Progenitor cell of endocrine pancreas (in vitro differentiated cells): Measurements from ENCODE around the gene NYAP2. TPM values are rescaled to one million over a fixed set of nuclear protein-coding genes. Genes with fewer than 3 reads are reported as not detected.

Experiments used
- DNase-seq: peaks from one replicate; pipeline ENCODE4 v3.0.0; 2021; ENCODE audit warnings: low spot score; ENCODE audit not compliant: unreplicated experiment
- H3K27ac Mint-ChIP-seq: 2 replicates; pipeline ENCODE4 v1.8.0; 2021; ENCODE audit warnings: mild to moderate bottlenecking, moderate library complexity, mixed read lengths
- H3K27me3 Mint-ChIP-seq: 2 replicates; pipeline ENCODE4 v1.8.0; 2021; ENCODE audit warnings: mixed read lengths
- H3K36me3 Mint-ChIP-seq: 2 replicates; pipeline ENCODE4 v1.8.0; 2022; ENCODE audit warnings: mixed read lengths; ENCODE audit not compliant: insufficient read depth
- H3K4me1 Mint-ChIP-seq: 2 replicates; pipeline ENCODE4 v1.8.0; 2021; ENCODE audit warnings: low read depth, mixed read lengths
- H3K4me3 Mint-ChIP-seq: 2 replicates; pipeline ENCODE4 v1.8.0; 2021; ENCODE audit warnings: low read depth, mild to moderate bottlenecking, moderate library complexity, mixed read lengths
- H3K9me3 Mint-ChIP-seq: 2 replicates; pipeline ENCODE4 v1.8.0; 2021; ENCODE audit warnings: low read depth, mixed read lengths
- total RNA-seq: library from RNA; stranded (reverse); gene quantifications from 2 replicates; pipeline ENCODE4 v1.2.1, GENCODE V29; 2021
- TF ChIP-seq, protein P1 (sequence below): fragments of 200-600 bp; sonication (generic); IDR thresholded peaks from one replicate; pipeline ENCODE4 v1.5.0; 2021; ENCODE audit warnings: antibody characterized with exemption, mild to moderate bottlenecking; ENCODE audit not compliant: unreplicated experiment

Gene NYAP2
- total RNA-seq, 1 donor from 2014 or later: 0.10 TPM

DNA sequence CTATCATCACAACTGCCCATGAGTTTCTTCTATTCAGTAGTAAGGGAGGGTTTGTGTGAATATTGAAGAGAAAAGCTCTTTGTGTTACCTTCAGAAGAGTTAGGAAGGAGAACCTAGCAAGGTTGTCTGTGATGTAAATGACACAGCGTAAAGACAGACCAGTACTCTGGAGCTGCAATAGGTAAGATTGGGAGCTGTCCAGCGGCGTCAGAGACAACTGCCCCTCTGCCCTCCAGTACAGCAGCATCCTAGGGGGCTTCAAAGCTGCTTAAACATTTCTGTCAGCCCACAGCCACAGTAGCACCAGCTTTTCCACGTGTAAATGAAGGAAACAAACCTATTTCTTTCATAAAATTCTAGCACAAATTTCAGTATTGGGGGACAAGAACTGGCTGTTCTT is 34.5 kb downstream of the NYAP2 start:
- DNase-seq: no peak
- Mint-ChIP-seq H3K36me3 (no peaks in the 10 kb centered on the region), H3K4me3 (no peak overlapping the region), H3K4me1 (no peaks in the 10 kb centered on the region), H3K9me3 (no peaks in the 10 kb centered on the region), H3K27me3 (peaks cover 18% of the 10 kb centered on the region), H3K27ac (no peak overlapping the region)
- TF ChIP-seq, protein P1, sequence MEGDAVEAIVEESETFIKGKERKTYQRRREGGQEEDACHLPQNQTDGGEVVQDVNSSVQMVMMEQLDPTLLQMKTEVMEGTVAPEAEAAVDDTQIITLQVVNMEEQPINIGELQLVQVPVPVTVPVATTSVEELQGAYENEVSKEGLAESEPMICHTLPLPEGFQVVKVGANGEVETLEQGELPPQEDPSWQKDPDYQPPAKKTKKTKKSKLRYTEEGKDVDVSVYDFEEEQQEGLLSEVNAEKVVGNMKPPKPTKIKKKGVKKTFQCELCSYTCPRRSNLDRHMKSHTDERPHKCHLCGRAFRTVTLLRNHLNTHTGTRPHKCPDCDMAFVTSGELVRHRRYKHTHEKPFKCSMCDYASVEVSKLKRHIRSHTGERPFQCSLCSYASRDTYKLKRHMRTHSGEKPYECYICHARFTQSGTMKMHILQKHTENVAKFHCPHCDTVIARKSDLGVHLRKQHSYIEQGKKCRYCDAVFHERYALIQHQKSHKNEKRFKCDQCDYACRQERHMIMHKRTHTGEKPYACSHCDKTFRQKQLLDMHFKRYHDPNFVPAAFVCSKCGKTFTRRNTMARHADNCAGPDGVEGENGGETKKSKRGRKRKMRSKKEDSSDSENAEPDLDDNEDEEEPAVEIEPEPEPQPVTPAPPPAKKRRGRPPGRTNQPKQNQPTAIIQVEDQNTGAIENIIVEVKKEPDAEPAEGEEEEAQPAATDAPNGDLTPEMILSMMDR: no peak

DNA sequence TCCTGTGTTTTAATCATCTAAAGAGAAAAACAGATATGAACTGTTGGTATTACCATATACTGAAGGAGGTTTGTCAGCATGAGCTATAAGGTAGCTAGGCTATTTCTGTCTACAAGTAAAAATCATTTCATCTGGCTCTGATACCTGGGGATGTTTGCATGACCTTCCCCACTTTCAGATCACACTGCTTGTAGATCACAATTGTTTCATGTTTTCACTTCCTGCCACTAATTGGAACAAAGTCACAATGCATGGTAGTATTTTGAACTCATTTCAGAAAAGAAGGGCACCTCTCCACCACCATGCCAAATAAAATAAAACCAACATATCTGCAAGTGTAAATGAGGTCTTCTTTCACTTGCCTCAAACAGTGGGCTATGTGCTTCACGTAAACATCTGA is 37.8 kb downstream of the NYAP2 start:
- no peaks in the 10 kb centered on the region for H3K9me3 Mint-ChIP-seq
- H3K4me1 Mint-ChIP-seq: no peaks in the 10 kb centered on the region
- no peak for DNase-seq
- no peak overlapping the region for H3K4me3 Mint-ChIP-seq
- TF ChIP-seq, protein P1: no peak
- H3K27me3 Mint-ChIP-seq: peaks cover 27% of the 10 kb centered on the region
- no peak overlapping the region for H3K27ac Mint-ChIP-seq
- H3K36me3 Mint-ChIP-seq: no peaks in the 10 kb centered on the region

DNA sequence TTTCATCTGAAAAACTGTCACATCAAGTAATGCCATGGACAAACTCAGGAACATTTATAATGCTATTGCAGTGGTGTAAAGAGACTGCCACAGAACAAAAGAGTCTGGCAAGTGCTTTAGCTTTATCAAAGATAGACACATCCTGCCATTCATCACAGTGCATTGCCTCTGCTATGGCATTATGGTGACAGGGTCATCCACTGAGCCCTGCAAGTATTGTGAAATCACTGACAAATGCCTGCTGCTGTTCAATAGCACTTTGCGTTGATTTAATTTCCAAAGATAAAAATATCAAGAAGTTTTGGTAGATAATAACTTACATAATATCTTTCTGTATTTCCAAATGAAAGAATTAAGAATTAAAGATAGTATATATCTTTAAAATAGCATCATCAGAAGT is 38.7 kb downstream of the NYAP2 start:
- H3K27me3 Mint-ChIP-seq: peaks cover 27% of the 10 kb centered on the region
- TF ChIP-seq, protein P1: no peak
- no peak overlapping the region for H3K4me3 Mint-ChIP-seq
- no peak overlapping the region for H3K27ac Mint-ChIP-seq
- no peak for DNase-seq
- no peaks in the 10 kb centered on the region for H3K36me3 Mint-ChIP-seq
- H3K4me1 Mint-ChIP-seq: no peaks in the 10 kb centered on the region
- H3K9me3 Mint-ChIP-seq: no peaks in the 10 kb centered on the region

DNA sequence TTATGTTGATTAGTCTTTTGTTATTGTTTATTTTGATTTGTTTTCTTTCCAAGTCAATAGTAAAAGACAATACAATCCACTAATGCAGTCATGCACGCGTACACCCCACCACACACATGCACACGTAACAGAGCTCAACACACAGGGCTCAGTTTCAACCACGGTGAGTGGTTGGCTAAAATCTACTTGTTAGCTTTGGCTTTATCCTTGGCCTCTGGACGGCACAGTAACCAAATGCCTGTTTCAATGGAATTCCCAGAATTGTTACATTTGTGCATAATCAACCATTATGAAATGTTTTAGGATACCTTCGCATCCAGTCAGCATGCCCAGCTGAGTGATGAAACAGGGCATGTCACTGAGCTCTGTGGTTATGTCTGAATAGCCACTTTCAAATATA is 53.2 kb downstream of the NYAP2 start:
- TF ChIP-seq, protein P1: no peak
- H3K9me3 Mint-ChIP-seq: no peaks in the 10 kb centered on the region
- H3K4me1 Mint-ChIP-seq: peaks cover 3% of the 10 kb centered on the region
- no peaks in the 10 kb centered on the region for H3K36me3 Mint-ChIP-seq
- H3K27me3 Mint-ChIP-seq: peaks cover 6% of the 10 kb centered on the region
- no peak overlapping the region for H3K27ac Mint-ChIP-seq
- no peak overlapping the region for H3K4me3 Mint-ChIP-seq
- DNase-seq: no peak

DNA sequence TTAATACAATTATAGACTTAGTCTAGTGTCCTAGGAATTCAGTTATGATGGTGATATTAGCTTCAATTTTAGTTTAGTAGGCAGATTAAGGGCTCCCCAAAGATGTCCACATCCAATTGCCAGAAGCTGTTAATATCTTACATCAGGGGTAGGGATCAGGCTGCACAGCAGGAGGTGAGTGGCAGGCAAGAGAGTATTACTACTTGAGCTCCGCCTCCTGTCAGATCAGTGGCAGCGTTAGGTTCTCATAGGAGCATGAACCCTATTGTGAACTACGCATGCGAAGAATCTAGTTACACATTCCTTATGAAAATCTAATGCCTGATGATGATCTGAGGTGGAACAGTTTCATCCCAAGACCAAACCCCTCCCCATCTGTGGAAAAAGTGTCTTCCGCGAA is 54.9 kb downstream of the NYAP2 start:
- Mint-ChIP-seq H3K36me3 (no peaks in the 10 kb centered on the region), H3K9me3 (no peaks in the 10 kb centered on the region), H3K4me3 (no peak overlapping the region), H3K27me3 (peaks cover 6% of the 10 kb centered on the region), H3K4me1 (peaks cover 5% of the 10 kb centered on the region), H3K27ac (no peak overlapping the region)
- TF ChIP-seq, protein P1: no peak
- DNase-seq: no peak
